GM23338 (cell line): ENCODE results near the gene CHRNA7. TPM values are rescaled to one million over a fixed set of nuclear protein-coding genes. Genes with fewer than 3 reads are reported as not detected.

Experiments
- ATAC-seq: fragments of 200-7000 bp; cut with Tn5 transposase; 3 replicates; pipeline ENCODE4 v1.9.1; 2020
- DNase-seq: peaks from one replicate; pipeline ENCODE4 v3.0.0-alpha.2; 2015; ENCODE audit warnings: low spot score
- H2AFZ ChIP-seq: fragments of 200-600 bp; sonication (generic); 2 replicates; pipeline ENCODE4 v1.8.0; 2016; ENCODE audit warnings: antibody characterized with exemption, mild to moderate bottlenecking, moderate library complexity
- H3F3A ChIP-seq: fragments of 200-600 bp; sonication (generic); replicated peaks from 2 replicates; pipeline ENCODE4 v1.8.0; 2017; ENCODE audit warnings: antibody characterized with exemption, mixed run types, low read depth
- H3K27ac ChIP-seq: fragments of 200-600 bp; sonication (generic); 2 replicates; pipeline ENCODE4 v1.6.1; 2016; ENCODE audit warnings: low read depth
- H3K27me3 ChIP-seq: fragments of 200-600 bp; sonication (generic); 2 replicates; pipeline ENCODE4 v1.8.0; 2016; ENCODE audit warnings: mild to moderate bottlenecking, mixed run types, moderate library complexity; ENCODE audit not compliant: insufficient read depth
- H3K36me3 ChIP-seq: fragments of 200-600 bp; sonication (generic); 2 replicates; pipeline ENCODE4 v1.8.0; 2016; ENCODE audit warnings: mild to moderate bottlenecking; ENCODE audit not compliant: insufficient read depth
- H3K4me1 ChIP-seq: fragments of 200-600 bp; sonication (generic); 2 replicates; pipeline ENCODE4 v1.8.0; 2016; ENCODE audit warnings: mild to moderate bottlenecking, moderate library complexity; ENCODE audit not compliant: insufficient read depth
- H3K4me2 ChIP-seq: fragments of 200-600 bp; sonication (generic); 2 replicates; pipeline ENCODE4 v1.7.1; 2017; ENCODE audit warnings: mixed run types
- H3K4me3 ChIP-seq: fragments of 200-600 bp; sonication (generic); 2 replicates; pipeline ENCODE4 v1.6.1; 2016; ENCODE audit warnings: mixed run types
- H3K79me2 ChIP-seq: fragments of 200-600 bp; sonication (generic); replicated peaks from 2 replicates; pipeline ENCODE4 v1.8.0; 2017; ENCODE audit warnings: mild to moderate bottlenecking; ENCODE audit not compliant: insufficient read depth
- H3K9me2 ChIP-seq: fragments of 200-600 bp; sonication (generic); 2 replicates; pipeline ENCODE4 v1.8.0; 2017; ENCODE audit not compliant: insufficient read depth
- H4K20me1 ChIP-seq: fragments of 200-600 bp; sonication (generic); replicated peaks from 2 replicates; pipeline ENCODE4 v1.8.0; 2017; ENCODE audit warnings: mild to moderate bottlenecking; ENCODE audit not compliant: insufficient read depth
- H3K27ac Mint-ChIP-seq: 2 replicates; pipeline ENCODE4 v1.8.0; 2020; ENCODE audit warnings: inconsistent platforms, mild to moderate bottlenecking, moderate library complexity, mixed read lengths
- H3K27me3 Mint-ChIP-seq: 3 replicates; pipeline ENCODE4 v1.8.0; 2022; ENCODE audit warnings: low read depth, mild to moderate bottlenecking, moderate library complexity, mixed read lengths, inconsistent platforms; ENCODE audit not compliant: insufficient read depth, poor library complexity
- H3K36me3 Mint-ChIP-seq: 3 replicates; pipeline ENCODE4 v1.8.0; 2021; ENCODE audit warnings: low read depth, mild to moderate bottlenecking, inconsistent platforms, moderate library complexity, mixed read lengths
- H3K4me1 Mint-ChIP-seq: 3 replicates; pipeline ENCODE4 v1.8.0; 2020; ENCODE audit warnings: mild to moderate bottlenecking, inconsistent platforms, mixed read lengths
- H3K4me3 Mint-ChIP-seq: 3 replicates; pipeline ENCODE4 v1.8.0; 2021; ENCODE audit warnings: moderate library complexity, mild to moderate bottlenecking, inconsistent platforms, mixed read lengths
- H3K9me3 Mint-ChIP-seq: 3 replicates; pipeline ENCODE4 v1.8.0; 2020; ENCODE audit warnings: moderate library complexity, mild to moderate bottlenecking, inconsistent platforms, mixed read lengths
- CREB1 ChIP-seq: fragments of 250-450 bp; sonication (Bioruptor Pico); IDR thresholded peaks from 2 replicates; pipeline ENCODE4 v1.5.0; 2020; ENCODE audit warnings: low read depth, mild to moderate bottlenecking, moderate library complexity
- CTCF ChIP-seq, 2 experiments: fragments of 200-600 bp in 1 of 2; sonication (generic) in 1 of 2; conservative IDR thresholded peaks; 2 replicates each; pipeline versions ENCODE4 v1.5.1 to v1.6.1; 2016 to 2017; ENCODE audit warnings: antibody characterized with exemption in 2 of 2, low read depth in 2 of 2, mild to moderate bottlenecking in 2 of 2, moderate library complexity in 1 of 2
- ETS1 ChIP-seq: IDR thresholded peaks from 2 replicates; pipeline ENCODE4 v1.6.1; 2016; ENCODE audit warnings: antibody characterized with exemption
- EZH2 ChIP-seq: fragments of 200-600 bp; sonication (generic); IDR thresholded peaks from one replicate; pipeline ENCODE4 v1.8.0; 2017; ENCODE audit warnings: antibody characterized with exemption, mild to moderate bottlenecking, low read depth; ENCODE audit not compliant: unreplicated experiment
- EZH2phosphoT487 ChIP-seq: fragments of 200-600 bp; sonication (generic); IDR thresholded peaks from one replicate; pipeline ENCODE4 v1.8.1; 2018; ENCODE audit warnings: antibody characterized with exemption; ENCODE audit not compliant: unreplicated experiment
- NANOG ChIP-seq: IDR thresholded peaks from 2 replicates; pipeline ENCODE4 v1.6.1; 2016; ENCODE audit warnings: antibody characterized with exemption, borderline replicate concordance
- ZNF114 ChIP-seq: fragments of 250-450 bp; sonication (Bioruptor Pico); IDR thresholded peaks from 2 replicates; pipeline ENCODE4 v1.5.0; 2020; ENCODE audit warnings: mild to moderate bottlenecking, moderate library complexity
- ZNF331 ChIP-seq: fragments of 250-450 bp; sonication (Bioruptor Pico); IDR thresholded peaks from 2 replicates; pipeline ENCODE4 v1.5.0; 2020; ENCODE audit warnings: low read depth, mild to moderate bottlenecking, moderate library complexity
- ZNF462 ChIP-seq: fragments of 250-450 bp; sonication (Bioruptor Pico); IDR thresholded peaks from 2 replicates; pipeline ENCODE4 v1.5.0; 2020; ENCODE audit warnings: mild to moderate bottlenecking, moderate library complexity
- polyA plus RNA-seq: library from polyadenylated mRNA; unstranded; fragments of >200 nt; fragmentation: Nextera tagmentation; extraction: Ambion mirVana; gene quantifications from 2 replicates; pipeline ENCODE4 v1.2.1, GENCODE V29; 2016
- total RNA-seq: library from RNA; depleted of rRNA; stranded (reverse); fragments of >200 nt; shearing (Covaris generic); gene quantifications from 2 replicates; pipeline ENCODE4 v1.2.3, GENCODE V29; 2014

CHRNA7 gene
- total and polyA plus RNA-seq, 2 experiments from 2014 or later: 4.6 to 8.2 TPM

GRCh38 chr15:32096213-32096612 lies 65.9 kb downstream of the CHRNA7 start (continued):
- TF ChIP-seq ZNF114 (CRISPR knock-in tag) (no peak), EZH2 (no peak), EZH2phosphoT487 (no peak)

GRCh38 chr15:32096916-32097617 lies 66.8 kb downstream of the CHRNA7 start:
- Mint-ChIP-seq H3K27me3 (peaks cover 9% of the 10 kb centered on the region), H3K9me3 (no peaks in the 10 kb centered on the region), H3K4me1 (peaks cover 43% of the 10 kb centered on the region), H3K36me3 (no peaks in the 10 kb centered on the region), H3K4me3 (no peak overlapping the region), H3K27ac (no peak overlapping the region)
- Histone ChIP-seq H3K4me2 (no peak overlapping the region), H3K36me3 (no peaks in the 10 kb centered on the region), H3K4me3 (no peak overlapping the region), H3K79me2 (no peaks in the 10 kb centered on the region), H3K27me3 (no peaks in the 10 kb centered on the region), H3K9me2 (no peaks in the 10 kb centered on the region), H3F3A (no peaks in the 10 kb centered on the region), H2AFZ (no peak overlapping the region), H3K4me1 (peaks cover 12% of the 10 kb centered on the region), H4K20me1 (no peaks in the 10 kb centered on the region), H3K27ac (no peak overlapping the region)
- no peak for TF ChIP-seq EZH2
- no peak for TF ChIP-seq CREB1 (CRISPR knock-in tag)
- no peak for TF ChIP-seq ZNF331 (CRISPR knock-in tag)
- DNase-seq: peak; percentile 34
- peak; percentile 68 for ATAC-seq

GRCh38 chr15:32098033-32098432 lies 67.7 kb downstream of the CHRNA7 start:
- no peaks in the 10 kb centered on the region for H4K20me1 ChIP-seq
- ATAC-seq (peak; percentile 44), DNase-seq (no peak)
- H3K9me2 ChIP-seq: no peaks in the 10 kb centered on the region
- no peaks in the 10 kb centered on the region for H3F3A ChIP-seq
- Mint-ChIP-seq H3K9me3 (no peaks in the 10 kb centered on the region), H3K4me1 (peaks cover 37% of the 10 kb centered on the region), H3K4me3 (no peak overlapping the region), H3K27me3 (peaks cover 9% of the 10 kb centered on the region), H3K27ac (no peak overlapping the region), H3K36me3 (no peaks in the 10 kb centered on the region)
- H3K4me2 ChIP-seq: no peak overlapping the region
- H3K27me3 ChIP-seq: no peaks in the 10 kb centered on the region
- no peak overlapping the region for H3K4me3 ChIP-seq
- H3K27ac ChIP-seq: no peak overlapping the region
- H3K4me1 ChIP-seq: peaks cover 5% of the 10 kb centered on the region
- no peak overlapping the region for H2AFZ ChIP-seq
- H3K36me3 ChIP-seq: no peaks in the 10 kb centered on the region
- no peaks in the 10 kb centered on the region for H3K79me2 ChIP-seq
- no peak for TF ChIP-seq ETS1
- no peak for TF ChIP-seq EZH2phosphoT487
- TF ChIP-seq NANOG: no peak
- TF ChIP-seq CTCF (conservative IDR thresholded peaks at IDR 0.05; ENCODE audit: low read depth in 2 of 2): no peak
- TF ChIP-seq ZNF462 (CRISPR knock-in tag): no peak
